ENCODE data around the gene AP2B1. TPM values are rescaled to one million over a fixed set of nuclear protein-coding genes. Genes with fewer than 3 reads are reported as not detected.

Gene AP2B1
- total and polyA plus RNA-seq, 4 donors, result 8.7 to 55.6 (median 22.3) TPM

DNA sequence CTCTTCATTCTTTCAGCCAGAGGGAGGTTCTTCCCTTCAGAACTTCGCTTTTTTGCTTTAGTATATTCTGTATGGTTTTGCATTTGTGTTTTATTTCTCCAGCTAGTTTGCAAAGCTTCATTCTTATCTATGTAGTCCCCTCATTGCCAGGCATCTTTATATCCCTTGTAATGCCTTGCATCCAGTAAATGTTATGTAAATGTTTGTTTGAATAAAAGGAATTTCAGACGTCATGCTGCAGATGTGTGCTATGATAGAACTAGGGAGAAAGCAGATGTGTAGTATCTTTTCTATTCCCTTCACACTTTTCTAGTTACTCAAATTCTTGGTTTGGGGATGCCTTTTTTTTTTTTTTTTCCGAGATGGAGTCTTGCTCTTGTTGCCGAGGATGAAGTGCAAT, 81.7 kb downstream of the AP2B1 start:
- no peaks in the 10 kb centered on the region for H3K27me3 ChIP-seq (ENCODE audit: control insufficient read depth in 4 of 4, insufficient read depth in 4 of 4, low read length in 3 of 4)
- no peak overlapping the region for H3K4me3 ChIP-seq (ENCODE audit: low read depth in 1 of 3, low read length in 3 of 3)
- H3K4me1 ChIP-seq (ENCODE audit: control insufficient read depth in 4 of 4, insufficient read depth in 4 of 4, low read length in 3 of 4), result peaks cover 4 to 29% (median 19%) of the 10 kb centered on the region in 4 donors
- WGBS, result 87% methylated on average over 4 of the region's 4 CpGs
- H3K9me3 ChIP-seq (ENCODE audit: control insufficient read depth in 4 of 4, low read length in 3 of 4), result no peaks in the 10 kb centered on the region
- no peak overlapping the region for H3K9ac ChIP-seq (ENCODE audit: low read depth in 1 of 2, low read length in 2 of 2)
- no peak for DNase-seq (ENCODE audit: low spot score)
- H3K36me3 ChIP-seq (ENCODE audit: control insufficient read depth in 4 of 4, insufficient read depth in 3 of 4, low read depth in 1 of 4, low read length in 3 of 4), result peaks cover 3 to 8% (median 6%) of the 10 kb centered on the region in 4 donors
- H3K27ac ChIP-seq (ENCODE audit: low read depth in 1 of 2, low read length in 2 of 2), result no peak overlapping the region
- TF ChIP-seq, protein P1, sequence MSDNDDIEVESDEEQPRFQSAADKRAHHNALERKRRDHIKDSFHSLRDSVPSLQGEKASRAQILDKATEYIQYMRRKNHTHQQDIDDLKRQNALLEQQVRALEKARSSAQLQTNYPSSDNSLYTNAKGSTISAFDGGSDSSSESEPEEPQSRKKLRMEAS (IDR thresholded peaks at IDR 0.05), result no peak
- TF ChIP-seq NR2F2 (IDR thresholded peaks at IDR 0.05) (no peak), RAD21 (IDR thresholded peaks at IDR 0.05) (no peak), JUND (IDR thresholded peaks at IDR 0.05) (no peak), TAF1 (conservative IDR thresholded peaks at IDR 0.05) (no peak), EGR1 (IDR thresholded peaks at IDR 0.05; ENCODE audit: low read depth in 2 of 2) (no peak), RXRA (IDR thresholded peaks at IDR 0.05) (no peak), ZBTB33 (IDR thresholded peaks at IDR 0.05) (no peak)

GRCh38 chr17:35674552-35674951, 87.4 kb downstream of the AP2B1 start:
- Histone ChIP-seq H3K4me3 (ENCODE audit: low read depth in 1 of 3, low read length in 3 of 3) (no peak overlapping the region), H3K9ac (ENCODE audit: low read depth in 1 of 2, low read length in 2 of 2) (no peak overlapping the region), H3K27ac (ENCODE audit: low read depth in 1 of 2, low read length in 2 of 2) (no peak overlapping the region), H3K27me3 (ENCODE audit: control insufficient read depth in 4 of 4, insufficient read depth in 4 of 4, low read length in 3 of 4) (no peaks in the 10 kb centered on the region), H3K9me3 (ENCODE audit: control insufficient read depth in 4 of 4, low read length in 3 of 4) (no peaks in the 10 kb centered on the region), H3K4me1 (ENCODE audit: control insufficient read depth in 4 of 4, insufficient read depth in 4 of 4, low read length in 3 of 4) (peaks cover 0 to 6% (median 0%) of the 10 kb centered on the region in 4 donors), H3K36me3 (ENCODE audit: control insufficient read depth in 4 of 4, insufficient read depth in 3 of 4, low read depth in 1 of 4, low read length in 3 of 4) (peaks cover 6 to 20% (median 11%) of the 10 kb centered on the region in 4 donors)
- 61% methylated on average over 5 of the region's 5 CpGs for WGBS
- TF ChIP-seq HNF4A (conservative IDR thresholded peaks at IDR 0.05) (peak in 1 of 2 donors; percentile 25), RAD21 (IDR thresholded peaks at IDR 0.05) (no peak)
- TF ChIP-seq, protein P2, sequence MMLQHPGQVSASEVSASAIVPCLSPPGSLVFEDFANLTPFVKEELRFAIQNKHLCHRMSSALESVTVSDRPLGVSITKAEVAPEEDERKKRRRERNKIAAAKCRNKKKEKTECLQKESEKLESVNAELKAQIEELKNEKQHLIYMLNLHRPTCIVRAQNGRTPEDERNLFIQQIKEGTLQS (IDR thresholded peaks at IDR 0.05), result no peak
- DNase-seq (ENCODE audit: low spot score), result no peak

DNA sequence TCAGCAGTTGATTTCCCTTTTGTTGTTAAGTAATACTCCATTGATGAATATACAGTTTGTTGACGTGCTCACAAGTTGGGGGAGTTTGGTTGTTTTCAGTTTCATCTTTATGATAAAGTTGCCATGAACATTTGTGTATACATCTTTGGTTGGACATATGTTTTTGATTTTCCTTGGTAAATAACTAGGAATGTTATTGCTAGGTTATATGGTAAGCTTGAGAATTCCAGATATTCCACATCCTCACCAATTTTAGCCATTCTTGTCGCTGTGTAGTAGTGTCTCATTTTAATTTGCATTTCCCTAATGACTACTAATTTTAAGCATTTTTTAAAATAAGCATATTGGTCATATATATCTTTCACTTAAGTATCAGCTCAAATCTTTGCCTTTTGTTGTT, 89.3 kb downstream of the AP2B1 start:
- Histone ChIP-seq H3K4me3 (ENCODE audit: low read depth in 1 of 3, low read length in 3 of 3) (no peak overlapping the region), H3K9me3 (ENCODE audit: control insufficient read depth in 4 of 4, low read length in 3 of 4) (no peaks in the 10 kb centered on the region), H3K27me3 (ENCODE audit: control insufficient read depth in 4 of 4, insufficient read depth in 4 of 4, low read length in 3 of 4) (no peaks in the 10 kb centered on the region), H3K36me3 (ENCODE audit: control insufficient read depth in 4 of 4, insufficient read depth in 3 of 4, low read depth in 1 of 4, low read length in 3 of 4) (peaks cover 6 to 20% (median 10%) of the 10 kb centered on the region in 4 donors), H3K27ac (ENCODE audit: low read depth in 1 of 2, low read length in 2 of 2) (no peak overlapping the region), H3K9ac (ENCODE audit: low read depth in 1 of 2, low read length in 2 of 2) (no peak overlapping the region), H3K4me1 (ENCODE audit: control insufficient read depth in 4 of 4, insufficient read depth in 4 of 4, low read length in 3 of 4) (peaks cover 0 to 6% (median 0%) of the 10 kb centered on the region in 4 donors)
- no peak for DNase-seq (ENCODE audit: low spot score)
- no peak for TF ChIP-seq JUND (IDR thresholded peaks at IDR 0.05)
- 96% methylated on average over 2 of the region's 2 CpGs for WGBS

DNA sequence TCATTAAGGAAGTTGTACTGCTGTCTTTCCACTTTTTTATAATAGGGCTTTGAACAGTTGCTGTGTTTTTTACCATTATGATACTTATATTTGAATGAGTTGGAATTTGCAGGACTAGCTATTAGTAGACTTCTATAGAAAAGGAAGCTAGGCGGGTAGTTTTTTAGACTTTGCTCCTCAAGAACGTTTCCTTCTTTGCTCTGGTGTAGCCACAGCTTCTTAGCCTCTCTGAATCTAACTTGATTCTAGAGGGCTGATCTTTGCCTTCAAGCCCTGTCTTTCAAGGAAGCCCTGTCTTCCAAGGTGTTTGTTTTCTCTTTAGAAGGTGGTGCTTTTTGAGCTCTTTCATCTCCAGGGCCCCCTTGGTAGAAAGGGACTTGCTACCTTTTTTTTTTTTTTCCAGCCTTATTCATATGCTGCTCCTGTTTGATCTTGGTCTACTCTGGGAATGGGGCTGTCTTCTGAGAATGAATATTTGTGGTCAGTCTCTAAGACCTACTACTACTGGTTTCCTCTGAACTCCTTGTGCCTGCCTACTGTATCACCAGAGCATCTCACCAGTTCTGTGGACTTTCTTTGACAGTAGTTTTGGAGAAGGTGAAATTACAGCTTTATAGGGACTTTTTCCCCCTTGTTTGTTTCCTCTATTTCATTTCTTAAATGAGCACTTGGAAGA, 92.0 kb downstream of the AP2B1 start:
- TF ChIP-seq YY1 (IDR thresholded peaks at IDR 0.05), result no peak
- peaks cover 0 to 6% (median 0%) of the 10 kb centered on the region in 4 donors for H3K4me1 ChIP-seq (ENCODE audit: control insufficient read depth in 4 of 4, insufficient read depth in 4 of 4, low read length in 3 of 4)
- H3K27me3 ChIP-seq (ENCODE audit: control insufficient read depth in 4 of 4, insufficient read depth in 4 of 4, low read length in 3 of 4), result no peaks in the 10 kb centered on the region
- H3K27ac ChIP-seq (ENCODE audit: low read depth in 1 of 2, low read length in 2 of 2), result no peak overlapping the region
- no peak overlapping the region for H3K4me3 ChIP-seq (ENCODE audit: low read depth in 1 of 3, low read length in 3 of 3)
- no peaks in the 10 kb centered on the region for H3K9me3 ChIP-seq (ENCODE audit: control insufficient read depth in 4 of 4, low read length in 3 of 4)
- no peak overlapping the region for H3K9ac ChIP-seq (ENCODE audit: low read depth in 1 of 2, low read length in 2 of 2)
- DNase-seq (ENCODE audit: low spot score), result no peak
- H3K36me3 ChIP-seq (ENCODE audit: control insufficient read depth in 4 of 4, insufficient read depth in 3 of 4, low read depth in 1 of 4, low read length in 3 of 4), result peaks cover 2 to 20% (median 13%) of the 10 kb centered on the region in 4 donors
- 79% methylated on average over 2 of the region's 2 CpGs for WGBS

Measured in liver (tissue), 9 donors.